Lower lobe of right lung (tissue), 2 donors: ENCODE data around the gene FAM13B. TPM values are rescaled to one million over a fixed set of nuclear protein-coding genes. Genes with fewer than 3 reads are reported as not detected.

ENCODE experiments used
- ATAC-seq, 2 donors: fragments of 200-7000 bp; cut with Tn5 transposase; one replicate each; pipeline ENCODE4 v1.9.1; 2020 to 2022; ENCODE audit warnings: mild to moderate bottlenecking in 2 of 2, moderate library complexity in 2 of 2
- DNase-seq: peaks from one replicate; pipeline ENCODE4 v3.0.0-alpha.2; 2020
- H3K27ac ChIP-seq: fragments of 200-600 bp; one replicate; pipeline ENCODE4 v1.8.0; 2022
- H3K27me3 ChIP-seq: fragments of 200-600 bp; one replicate; pipeline ENCODE4 v1.8.0; 2022; ENCODE audit warnings: low read depth
- H3K36me3 ChIP-seq: fragments of 200-600 bp; one replicate; pipeline ENCODE4 v1.8.0; 2022; ENCODE audit warnings: mild to moderate bottlenecking
- H3K4me1 ChIP-seq: fragments of 200-600 bp; one replicate; pipeline ENCODE4 v1.8.0; 2022
- H3K4me3 ChIP-seq: fragments of 200-600 bp; one replicate; pipeline ENCODE4 v1.8.0; 2022; ENCODE audit warnings: mild to moderate bottlenecking
- H3K9me3 ChIP-seq: fragments of 200-600 bp; one replicate; pipeline ENCODE4 v1.8.0; 2022
- CTCF ChIP-seq: fragments of 200-600 bp; IDR thresholded peaks from one replicate; pipeline ENCODE4 v1.8.0; 2022; ENCODE audit warnings: antibody characterized with exemption, mild to moderate bottlenecking
- intact Hi-C: fragments of 100-400 bp; cut with DNase I; formaldehyde crosslinking; loops from one replicate; pipeline ENCODE4 v1.11.0; 2022
- total RNA-seq: library from RNA; stranded (reverse); fragmentation: NEBNext Ultra II Directional; extraction: Animal tissue kit (Norgen Biotek cat#: 25700); gene quantifications from one replicate; pipeline ENCODE4 v1.2.1, GENCODE V29; 2021
- donor health status: DM: no; HTN: yes; CAD: no; lungs with severe emphysema.

FAM13B gene
- total RNA-seq, 1 donor from 2014 or later = 42.9 TPM

GRCh38 chr5:138068742-138069600, 36.1 kb upstream of the FAM13B start:
- ATAC-seq (peak; percentile 90 to 91), DNase-seq (peak; percentile 79)
- Histone ChIP-seq H3K4me1 (no peaks in the 10 kb centered on the region), H3K9me3 (no peaks in the 10 kb centered on the region), H3K4me3 (no peak overlapping the region), H3K36me3 (no peaks in the 10 kb centered on the region), H3K27ac (no peak overlapping the region), H3K27me3 (no peaks in the 10 kb centered on the region)
- intact Hi-C loops = no loop called here
- peak; percentile 81 for TF ChIP-seq CTCF

- intact Hi-C loops = no loop called here
- Histone ChIP-seq H3K9me3 (no peaks in the 10 kb centered on the region), H3K27ac (no peak overlapping the region), H3K36me3 (no peaks in the 10 kb centered on the region), H3K4me3 (no peak overlapping the region), H3K4me1 (no peaks in the 10 kb centered on the region), H3K27me3 (no peaks in the 10 kb centered on the region)
- TF ChIP-seq CTCF = no peak
- no peak for DNase-seq
- ATAC-seq = no peak
Observed at GRCh38 chr5:138067945-138068344, 35.1 kb upstream of the FAM13B start.

- peak; percentile 11 for TF ChIP-seq CTCF
- H3K27me3 ChIP-seq = no peaks in the 10 kb centered on the region
Observed at GRCh38 chr5:138065102-138065501, 32.2 kb upstream of the FAM13B start.

GRCh38 chr5:138064526-138064925, 31.6 kb upstream of the FAM13B start:
- intact Hi-C loops = no loop called here
- H3K27me3 ChIP-seq = no peaks in the 10 kb centered on the region
- no peak overlapping the region for H3K4me3 ChIP-seq
- H3K4me1 ChIP-seq = no peaks in the 10 kb centered on the region
- no peak overlapping the region for H3K27ac ChIP-seq
- H3K36me3 ChIP-seq = no peaks in the 10 kb centered on the region
- DNase-seq = no peak
- no peak for TF ChIP-seq CTCF
- ATAC-seq = no peak
- H3K9me3 ChIP-seq = no peaks in the 10 kb centered on the region

More at GRCh38 chr5:138065102-138065501, 32.2 kb upstream of the FAM13B start:
- Histone ChIP-seq H3K27ac (no peak overlapping the region), H3K4me1 (no peaks in the 10 kb centered on the region), H3K36me3 (no peaks in the 10 kb centered on the region), H3K4me3 (no peak overlapping the region), H3K9me3 (no peaks in the 10 kb centered on the region)
- intact Hi-C loops = no loop called here
- DNase-seq (no peak), ATAC-seq (no peak)

GRCh38 chr5:138054847-138055558, 22.1 kb upstream of the FAM13B start:
- no peaks in the 10 kb centered on the region for H3K9me3 ChIP-seq
- no peak for DNase-seq
- TF ChIP-seq CTCF = no peak
- H3K36me3 ChIP-seq = no peaks in the 10 kb centered on the region
- no peak overlapping the region for H3K27ac ChIP-seq
- no peaks in the 10 kb centered on the region for H3K4me1 ChIP-seq
- ATAC-seq = no peak
- intact Hi-C loops = no loop called here
- H3K27me3 ChIP-seq = no peaks in the 10 kb centered on the region
- no peak overlapping the region for H3K4me3 ChIP-seq
